GM19467 (cell line): ENCODE results near the gene ARID1B.

Source experiments
- ATAC-seq: cut with Tn5 transposase; IDR thresholded peaks from one replicate; pipeline ENCODE4 v1.9.1; 2021; ENCODE audit warnings: mild to moderate bottlenecking, moderate library complexity; ENCODE audit not compliant: unreplicated experiment

Gene ARID1B

DNA sequence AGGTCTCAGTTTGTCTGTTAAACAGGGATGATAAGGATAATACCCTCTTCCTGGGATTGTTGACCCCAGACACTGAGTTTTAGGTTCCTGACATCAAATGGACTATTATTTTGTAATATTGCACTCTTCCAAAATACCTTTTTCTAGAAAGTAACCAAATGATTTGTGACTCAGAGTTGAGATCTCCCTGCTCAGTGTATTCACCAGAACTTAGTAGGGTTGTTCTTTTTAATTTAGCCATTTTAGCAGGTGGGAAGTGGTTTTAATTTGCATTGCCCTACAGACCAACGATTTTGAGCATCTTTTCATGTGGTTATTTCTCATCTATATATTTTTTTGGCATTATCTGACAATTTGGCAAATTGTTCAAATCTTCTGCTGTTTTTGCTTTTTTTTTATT lies 471.1 kb downstream of the ARID1B start:
- ATAC-seq: no peak

DNA sequence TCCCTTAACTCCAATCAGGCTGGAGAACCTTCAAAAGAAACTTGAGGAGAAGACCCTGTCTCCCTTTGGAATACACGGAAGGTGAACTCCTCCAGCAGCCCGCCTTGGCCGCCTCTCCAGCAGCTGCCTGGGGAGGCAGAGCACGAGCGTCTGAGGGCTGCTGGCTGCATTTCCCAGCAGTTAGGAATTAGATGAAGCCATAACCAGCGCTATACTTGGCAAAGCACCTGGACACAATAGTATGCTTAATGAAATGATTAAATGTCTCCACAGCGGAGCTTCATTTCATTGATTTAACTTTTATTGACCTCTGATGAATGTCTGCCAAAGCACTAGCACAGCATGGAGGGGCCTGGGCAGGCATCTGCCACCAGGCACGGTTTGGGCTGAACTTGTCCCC lies 472.6 kb downstream of the ARID1B start:
- no peak for ATAC-seq

DNA sequence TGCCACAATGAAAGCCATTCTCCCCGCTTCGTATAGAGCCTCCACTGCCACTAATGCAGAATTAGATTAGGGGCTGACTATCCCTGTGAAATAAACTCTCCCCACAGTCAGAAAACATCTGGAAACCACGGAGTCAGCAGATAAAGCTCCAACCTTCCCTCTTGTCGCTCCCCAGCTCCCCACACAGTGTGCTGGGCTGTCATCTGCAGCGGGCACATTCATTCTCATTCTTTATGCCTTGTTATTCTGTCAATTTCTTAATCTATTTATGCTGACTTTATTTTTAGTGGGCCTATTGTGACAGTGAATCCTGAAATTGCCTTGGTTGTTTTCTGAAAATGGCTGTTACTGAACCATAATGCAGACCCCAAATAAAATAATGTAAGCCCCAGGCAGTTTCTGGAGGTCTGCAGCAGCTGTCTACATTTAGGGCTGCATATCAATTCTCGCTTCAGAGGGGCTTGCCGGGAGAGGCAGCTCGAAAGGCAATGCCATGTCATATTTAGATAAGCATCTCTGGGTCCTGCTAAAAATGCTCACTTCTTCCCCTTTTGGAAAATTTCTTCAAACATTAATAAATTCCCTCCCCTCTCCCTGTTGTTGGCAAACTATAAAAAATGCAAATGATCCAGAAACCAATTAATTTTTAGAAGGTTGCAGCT lies 474.5 kb downstream of the ARID1B start:
- ATAC-seq: no peak

DNA sequence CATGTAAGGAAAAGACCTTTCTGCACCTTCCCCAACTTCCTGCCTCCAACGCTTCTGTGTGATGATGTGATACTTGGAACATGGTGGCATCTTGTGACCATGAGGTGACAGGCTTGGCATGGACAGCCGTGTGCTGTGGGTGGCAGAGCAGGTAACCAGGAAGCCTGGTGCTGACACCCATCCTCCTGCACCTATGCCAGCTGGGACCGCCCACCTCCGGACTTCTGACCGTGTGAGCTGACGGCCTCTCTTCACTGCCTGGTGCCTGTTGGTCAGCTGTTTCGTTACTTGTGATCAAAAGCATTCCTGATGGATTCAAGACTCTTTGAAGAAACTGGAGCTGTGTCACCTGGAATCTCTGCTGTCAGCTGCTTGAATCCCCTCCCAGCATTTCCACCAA lies 475.8 kb downstream of the ARID1B start:
- ATAC-seq: no peak

DNA sequence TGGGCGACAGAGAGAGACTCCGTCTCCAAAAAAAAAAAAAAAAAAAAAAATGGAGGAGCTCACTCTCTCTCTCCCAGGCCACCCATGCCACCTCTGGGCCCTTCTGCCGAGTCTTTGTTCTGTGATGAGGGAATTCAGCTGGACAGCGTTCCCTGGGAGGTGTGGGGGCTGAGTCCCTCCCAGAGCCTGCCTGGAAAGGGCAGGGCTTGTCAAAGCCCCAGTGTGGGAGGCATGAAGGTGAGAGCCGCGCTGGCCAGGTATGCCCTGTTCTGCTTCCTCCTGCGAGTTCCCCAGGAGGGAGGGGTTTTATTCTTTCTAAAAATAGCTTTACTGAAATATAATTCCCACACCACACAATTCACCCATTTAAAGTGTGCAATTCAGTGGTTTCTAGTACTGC lies 476.5 kb downstream of the ARID1B start:
- no peak for ATAC-seq

DNA sequence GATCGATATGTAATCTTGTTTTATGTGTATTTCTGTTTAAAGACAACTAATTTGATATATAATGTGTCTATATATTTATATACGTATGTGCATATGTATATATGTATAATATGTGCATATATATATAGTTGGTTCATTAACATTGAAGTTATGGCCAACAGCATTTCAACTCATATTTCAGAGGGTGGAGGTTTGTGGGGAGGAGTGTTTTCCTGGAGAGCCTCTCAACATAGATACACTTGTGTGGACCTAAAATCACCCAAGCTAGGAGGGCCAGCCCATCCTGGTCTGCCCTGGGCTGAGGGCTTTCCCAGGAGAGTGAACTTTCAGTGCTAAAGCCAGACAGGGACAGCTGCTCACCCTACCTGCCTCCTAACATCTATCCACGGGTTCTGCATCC lies 477.4 kb downstream of the ARID1B start:
- ATAC-seq: no peak

DNA sequence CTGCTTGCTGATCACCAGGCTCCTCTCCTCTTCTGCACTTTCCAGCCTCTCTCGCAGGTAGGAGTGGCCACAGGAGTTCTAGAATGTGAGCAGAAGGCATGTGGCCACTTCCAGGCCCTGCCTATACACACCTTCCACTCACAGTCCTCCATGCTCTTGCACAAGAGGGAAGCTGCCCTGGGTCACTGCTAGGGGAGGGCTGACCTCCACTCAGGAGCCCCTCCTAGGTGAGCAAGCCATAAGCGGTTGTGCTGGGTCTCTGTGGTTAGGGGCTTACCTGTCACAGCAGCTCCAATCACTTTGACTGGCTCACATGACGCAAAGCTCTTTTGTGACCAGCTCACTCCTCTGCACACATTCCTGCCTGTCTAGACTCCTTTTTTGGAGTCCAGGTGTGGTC lies 477.9 kb downstream of the ARID1B start:
- no peak for ATAC-seq

DNA sequence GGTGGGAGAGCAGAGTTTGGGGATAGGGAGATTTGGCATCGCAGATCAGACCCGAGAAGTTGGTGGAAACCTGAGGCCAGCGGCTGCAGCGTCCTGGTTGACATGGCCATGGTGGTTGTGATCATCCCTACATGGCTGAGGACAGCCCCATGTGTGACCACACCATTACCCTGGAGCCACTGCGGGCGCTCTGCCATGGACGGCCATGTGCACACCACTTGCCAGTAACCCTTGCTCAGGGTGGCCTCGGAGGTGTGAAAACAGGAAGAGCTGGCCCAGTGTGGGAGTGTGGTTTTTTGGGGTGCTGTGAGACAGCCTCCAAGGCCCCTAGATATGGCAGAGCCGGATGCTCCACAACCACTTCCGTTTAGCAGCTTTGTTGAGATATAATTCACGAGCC lies 481.7 kb downstream of the ARID1B start:
- no peak for ATAC-seq

DNA sequence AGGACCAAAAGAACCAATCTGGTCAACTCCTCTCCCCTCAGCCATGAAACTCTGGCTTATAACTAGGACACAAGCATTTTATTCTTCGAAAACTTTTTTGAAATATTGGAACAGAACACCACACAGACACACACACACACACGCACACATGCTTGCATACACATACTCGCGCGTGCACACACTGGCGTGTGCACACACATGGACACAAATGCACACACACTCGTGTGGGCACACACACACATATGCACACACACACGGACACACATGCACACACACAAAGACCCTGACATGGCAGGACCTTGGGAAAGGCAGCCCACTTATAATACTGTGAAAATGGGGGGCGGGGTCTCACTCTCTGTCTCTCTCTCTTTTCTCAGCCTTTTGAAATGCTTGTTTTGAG lies 482.3 kb downstream of the ARID1B start:
- no peak for ATAC-seq
